Activated B cell treated with CpG ODN at 0.5 μM for 24 hours (primary cell): ENCODE results near the gene CYSTM1. TPM values are rescaled to one million over a fixed set of nuclear protein-coding genes. Genes with fewer than 3 reads are reported as not detected.

Experiments
- ATAC-seq: fragments of 200-7000 bp; cut with Tn5 transposase; one replicate; pipeline ENCODE4 v1.10.0; 2021; ENCODE audit warnings: low read depth, mild to moderate bottlenecking, moderate library complexity
- CTCF ChIA-PET: fragments of 350-600 bp; sonication (Branson Sonifier 250); formaldehyde crosslinking; loops from one replicate; lab custom pipeline; 2021; ENCODE audit warnings: antibody characterized with exemption; lab: Charles Lee
- POLR2A ChIA-PET: fragments of 350-600 bp; sonication (Branson Sonifier 250); formaldehyde crosslinking; loops from one replicate; lab custom pipeline; 2021; ENCODE audit warnings: antibody characterized with exemption; lab: Charles Lee
- DNase-seq: peaks from one replicate; pipeline ENCODE4 v3.0.0; 2022
- H3K27ac Mint-ChIP-seq: one replicate; pipeline ENCODE4 v1.8.0; 2020; ENCODE audit warnings: mixed read lengths
- H3K27me3 Mint-ChIP-seq: one replicate; pipeline ENCODE4 v1.8.0; 2021; ENCODE audit warnings: mixed read lengths
- H3K36me3 Mint-ChIP-seq: one replicate; pipeline ENCODE4 v1.8.0; 2021; ENCODE audit warnings: low read depth, mixed read lengths
- H3K4me1 Mint-ChIP-seq: one replicate; pipeline ENCODE4 v1.8.0; 2021; ENCODE audit warnings: mixed read lengths
- H3K4me3 Mint-ChIP-seq: one replicate; pipeline ENCODE4 v1.8.0; 2020; ENCODE audit warnings: mild to moderate bottlenecking, mixed read lengths
- H3K9me3 Mint-ChIP-seq: one replicate; pipeline ENCODE4 v1.8.0; 2020; ENCODE audit warnings: mixed read lengths
- CTCF ChIP-seq: fragments of 200-600 bp; IDR thresholded peaks from one replicate; pipeline ENCODE4 v1.8.0; 2022; ENCODE audit warnings: antibody characterized with exemption, mild to moderate bottlenecking
- intact Hi-C: fragments of 100-400 bp; cut with micrococcal nuclease; formaldehyde crosslinking; loops from one replicate; pipeline ENCODE4 v1.15.1; 2024
- total RNA-seq: library from RNA; stranded (reverse); gene quantifications from 2 replicates; pipeline ENCODE4 v1.2.3, GENCODE V29; 2022

Gene CYSTM1
- total RNA-seq, 1 donor from 2014 or later, result 20.1 TPM

- Mint-ChIP-seq H3K9me3 (no peaks in the 10 kb centered on the region), H3K36me3 (no peaks in the 10 kb centered on the region), H3K4me1 (peaks cover 18% of the 10 kb centered on the region), H3K27me3 (no peaks in the 10 kb centered on the region), H3K4me3 (no peak overlapping the region), H3K27ac (no peak overlapping the region)
- intact Hi-C loops, result no loop called here
- TF ChIP-seq CTCF, result no peak
- POLR2A ChIA-PET, result no interaction called here
- CTCF ChIA-PET, result no interaction called here
- no peak for DNase-seq
- no peak for ATAC-seq
These were observed 49.7 kb downstream of the CYSTM1 start for GRCh38 chr5:140224658-140225057.

DNA sequence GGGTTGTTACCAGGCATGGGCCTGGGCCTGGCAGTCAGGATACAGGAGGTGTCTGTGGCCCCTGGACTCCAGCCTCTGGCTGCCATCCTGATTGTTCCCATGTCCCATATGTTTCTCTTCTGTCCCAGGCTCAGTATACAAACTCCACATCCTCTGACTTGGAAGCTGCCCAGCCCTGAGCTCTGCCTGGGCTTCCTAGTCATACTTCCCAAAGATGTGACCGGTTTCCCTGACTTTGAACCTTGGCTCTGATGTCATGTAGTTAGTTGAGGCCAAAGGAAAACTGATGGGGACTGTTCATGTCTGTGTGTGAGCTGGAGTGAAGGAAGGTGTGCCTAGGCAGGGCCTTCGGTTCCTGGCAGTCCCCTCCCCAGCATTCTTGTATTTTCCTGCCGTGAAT lies 50.4 kb downstream of the CYSTM1 start:
- DNase-seq (no peak), ATAC-seq (no peak)
- ChIA-PET CTCF (no interaction called here), POLR2A (no interaction called here)
- Mint-ChIP-seq H3K9me3 (no peaks in the 10 kb centered on the region), H3K4me1 (peaks cover 12% of the 10 kb centered on the region), H3K36me3 (no peaks in the 10 kb centered on the region), H3K4me3 (no peak overlapping the region), H3K27ac (no peak overlapping the region), H3K27me3 (no peaks in the 10 kb centered on the region)
- intact Hi-C loops, result no loop called here
- no peak for TF ChIP-seq CTCF

- TF ChIP-seq CTCF, result no peak
- ATAC-seq (no peak), DNase-seq (no peak)
- no peaks in the 10 kb centered on the region for H3K9me3 Mint-ChIP-seq
- intact Hi-C loops, result no loop called here
- no peak overlapping the region for H3K27ac Mint-ChIP-seq
- ChIA-PET CTCF (interaction anchor here (1.2 kb wide), 1 partner anchor 13 kb away, joined by 3 read pairs; no protein-coding TSS in a partner anchor), POLR2A (no interaction called here)
- H3K4me1 Mint-ChIP-seq, result no peaks in the 10 kb centered on the region
- H3K4me3 Mint-ChIP-seq, result no peak overlapping the region
- no peaks in the 10 kb centered on the region for H3K36me3 Mint-ChIP-seq
- H3K27me3 Mint-ChIP-seq, result no peaks in the 10 kb centered on the region
These were observed 52.1 kb downstream of the CYSTM1 start for GRCh38 chr5:140227046-140227445.

- no peaks in the 10 kb centered on the region for H3K9me3 Mint-ChIP-seq
- DNase-seq, result no peak
- no peak overlapping the region for H3K4me3 Mint-ChIP-seq
- no peak overlapping the region for H3K27ac Mint-ChIP-seq
- H3K4me1 Mint-ChIP-seq, result no peaks in the 10 kb centered on the region
- no peaks in the 10 kb centered on the region for H3K36me3 Mint-ChIP-seq
- POLR2A ChIA-PET, result no interaction called here
- no peak for ATAC-seq
- CTCF ChIA-PET, result no interaction called here
- TF ChIP-seq CTCF, result no peak
- no peaks in the 10 kb centered on the region for H3K27me3 Mint-ChIP-seq
- intact Hi-C loops, result no loop called here
These were observed 53.4 kb downstream of the CYSTM1 start for GRCh38 chr5:140228364-140228837.

- Mint-ChIP-seq H3K9me3 (no peaks in the 10 kb centered on the region), H3K36me3 (no peaks in the 10 kb centered on the region), H3K27ac (no peak overlapping the region), H3K4me3 (no peak overlapping the region), H3K4me1 (no peaks in the 10 kb centered on the region), H3K27me3 (no peaks in the 10 kb centered on the region)
- ATAC-seq (no peak), DNase-seq (no peak)
- ChIA-PET CTCF (interaction anchor here (1.3 kb wide), 1 partner anchor 8 kb away, joined by 3 read pairs; no protein-coding TSS in a partner anchor), POLR2A (no interaction called here)
- intact Hi-C loops, result no loop called here
- TF ChIP-seq CTCF, result no peak
These were observed 55.4 kb downstream of the CYSTM1 start for GRCh38 chr5:140230373-140230772.
